ENCODE data around the gene CALHM1.

GRCh38 chr10:103454026-103454425 is 4.7 kb downstream of the CALHM1 start:
- no peak for TF ChIP-seq NFATC3 (CRISPR knock-in tag; IDR thresholded peaks at IDR 0.05)
- no peak for TF ChIP-seq ZZZ3 (CRISPR knock-in tag; IDR thresholded peaks at IDR 0.05; ENCODE audit: borderline replicate concordance)
- no peak for TF ChIP-seq MAX (IDR thresholded peaks at IDR 0.05)
- no peak for TF ChIP-seq ZNF777 (CRISPR knock-in tag; IDR thresholded peaks at IDR 0.05)
- TF ChIP-seq FOSL1 (CRISPR knock-in tag; IDR thresholded peaks at IDR 0.05; ENCODE audit: borderline replicate concordance), result no peak
- TF ChIP-seq HMGXB4 (CRISPR knock-in tag; IDR thresholded peaks at IDR 0.05; ENCODE audit: borderline replicate concordance in 1 of 2, low read depth in 1 of 2), result no peak
- no peak for TF ChIP-seq ETV6 (CRISPR knock-in tag; conservative IDR thresholded peaks at IDR 0.05)
- TF ChIP-seq BHLHE40 (IDR thresholded peaks at IDR 0.05; ENCODE audit: low read length), result no peak
- no peak for TF ChIP-seq CREB3 (CRISPR knock-in tag; IDR thresholded peaks at IDR 0.05)
- TF ChIP-seq ASH2L (IDR thresholded peaks at IDR 0.05; ENCODE audit: insufficient read length, low read depth, low read length), result no peak
- no peak for TF ChIP-seq PATZ1 (CRISPR knock-in tag; IDR thresholded peaks at IDR 0.05)
- no peak for TF ChIP-seq POLR2A (IDR thresholded peaks at IDR 0.05; ENCODE audit: insufficient read depth in 1 of 2, low read depth in 2 of 2, low read length in 2 of 2)

Measured in HepG2 (cell line).